OCI-LY1 (cell line): ENCODE data around the gene C3.

ENCODE experiments used
- EZH2 ChIP-seq: fragments of 200-600 bp; sonication (generic), shearing (Covaris generic); IDR thresholded peaks from 2 replicates; pipeline ENCODE4 v1.8.0; 2017; ENCODE audit warnings: borderline replicate concordance, mixed run types, mild to moderate bottlenecking, antibody characterized with exemption, low read length, moderate library complexity, mixed read lengths
- TF ChIP-seq, protein P1 (sequence below): fragments of 200-600 bp; sonication (generic), shearing (Covaris generic); IDR thresholded peaks from 2 replicates; pipeline ENCODE4 v1.5.1; 2017; ENCODE audit warnings: mild to moderate bottlenecking, antibody characterized with exemption, low read length, moderate library complexity, mixed read lengths

DNA sequence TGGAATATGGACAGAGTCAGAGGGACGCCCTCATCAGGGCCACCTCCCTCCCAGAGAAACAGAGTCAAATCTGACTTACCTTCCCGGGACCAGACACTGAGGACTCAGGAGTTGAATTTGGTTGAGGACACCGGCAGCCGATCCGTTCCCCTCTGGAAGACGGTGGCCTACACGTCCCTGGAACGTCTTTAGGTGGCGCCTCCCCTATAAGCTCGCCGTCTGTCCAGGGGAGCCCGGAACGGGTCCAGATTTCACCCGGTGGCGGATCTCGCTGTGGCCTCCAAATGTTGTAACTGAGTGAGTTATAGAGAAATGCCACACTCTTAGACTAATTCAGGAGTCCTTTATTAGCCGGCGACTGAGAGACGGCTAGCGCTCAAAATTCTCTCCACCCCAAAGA lies 59.5 kb downstream of the C3 start:
- TF ChIP-seq, protein P1, sequence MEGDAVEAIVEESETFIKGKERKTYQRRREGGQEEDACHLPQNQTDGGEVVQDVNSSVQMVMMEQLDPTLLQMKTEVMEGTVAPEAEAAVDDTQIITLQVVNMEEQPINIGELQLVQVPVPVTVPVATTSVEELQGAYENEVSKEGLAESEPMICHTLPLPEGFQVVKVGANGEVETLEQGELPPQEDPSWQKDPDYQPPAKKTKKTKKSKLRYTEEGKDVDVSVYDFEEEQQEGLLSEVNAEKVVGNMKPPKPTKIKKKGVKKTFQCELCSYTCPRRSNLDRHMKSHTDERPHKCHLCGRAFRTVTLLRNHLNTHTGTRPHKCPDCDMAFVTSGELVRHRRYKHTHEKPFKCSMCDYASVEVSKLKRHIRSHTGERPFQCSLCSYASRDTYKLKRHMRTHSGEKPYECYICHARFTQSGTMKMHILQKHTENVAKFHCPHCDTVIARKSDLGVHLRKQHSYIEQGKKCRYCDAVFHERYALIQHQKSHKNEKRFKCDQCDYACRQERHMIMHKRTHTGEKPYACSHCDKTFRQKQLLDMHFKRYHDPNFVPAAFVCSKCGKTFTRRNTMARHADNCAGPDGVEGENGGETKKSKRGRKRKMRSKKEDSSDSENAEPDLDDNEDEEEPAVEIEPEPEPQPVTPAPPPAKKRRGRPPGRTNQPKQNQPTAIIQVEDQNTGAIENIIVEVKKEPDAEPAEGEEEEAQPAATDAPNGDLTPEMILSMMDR = no peak
- TF ChIP-seq EZH2 = no peak
